Loucy (cell line): Measurements from ENCODE around the gene FALEC.

ENCODE experiments used
- H2AFZ ChIP-seq: fragments of 200-600 bp; sonication (generic); 2 replicates; pipeline ENCODE4 v1.6.0; 2016; ENCODE audit warnings: antibody characterized with exemption, mild to moderate bottlenecking, low read length, moderate library complexity
- H3F3A ChIP-seq: fragments of 200-600 bp; 2 replicates; pipeline ENCODE4 v1.6.0; 2016; ENCODE audit warnings: antibody characterized with exemption, low read depth, mild to moderate bottlenecking
- H3K27me3 ChIP-seq: fragments of 200-600 bp; sonication (generic); 2 replicates; pipeline ENCODE4 v1.6.1; 2014; ENCODE audit warnings: low read length, mild to moderate bottlenecking; ENCODE audit not compliant: insufficient read depth, poor library complexity, severe bottlenecking
- H3K36me3 ChIP-seq: fragments of 200-600 bp; sonication (generic); 2 replicates; pipeline ENCODE4 v1.6.1; 2016; ENCODE audit warnings: low read length; ENCODE audit not compliant: insufficient read depth
- H3K4me1 ChIP-seq: fragments of 200-600 bp; sonication (generic); 2 replicates; pipeline ENCODE4 v1.5.1; 2014; ENCODE audit warnings: low read length, mild to moderate bottlenecking; ENCODE audit not compliant: insufficient read depth, poor library complexity, severe bottlenecking
- H3K4me2 ChIP-seq: fragments of 200-600 bp; sonication (generic); 2 replicates; pipeline ENCODE4 v1.6.0; 2014; ENCODE audit warnings: antibody characterized with exemption, low read length, low read depth, mild to moderate bottlenecking; ENCODE audit not compliant: poor library complexity, severe bottlenecking
- H3K4me3 ChIP-seq: fragments of 200-600 bp; sonication (generic); 2 replicates; pipeline ENCODE4 v1.5.1; 2014; ENCODE audit warnings: low read length, mild to moderate bottlenecking, mixed read lengths; ENCODE audit not compliant: poor library complexity, severe bottlenecking
- H3K79me2 ChIP-seq: fragments of 200-600 bp; sonication (generic); 2 replicates; pipeline ENCODE4 v1.6.1; 2014; ENCODE audit warnings: low read length; ENCODE audit not compliant: insufficient read depth
- H3K9ac ChIP-seq: fragments of 200-600 bp; sonication (generic); 2 replicates; pipeline ENCODE4 v1.6.0; 2014; ENCODE audit warnings: mild to moderate bottlenecking, low read depth, low read length, moderate library complexity; ENCODE audit not compliant: poor library complexity, severe bottlenecking
- H3K9me2 ChIP-seq: fragments of 200-600 bp; sonication (generic); replicated peaks from 2 replicates; pipeline ENCODE4 v1.6.1; 2016; ENCODE audit warnings: low read depth, low read length, mixed read lengths
- H3K9me3 ChIP-seq: fragments of 200-600 bp; sonication (generic); 2 replicates; pipeline ENCODE4 v1.6.1; 2014; ENCODE audit warnings: mild to moderate bottlenecking, antibody characterized with exemption, low read length, low read depth; ENCODE audit not compliant: insufficient read depth
- H4K20me1 ChIP-seq: fragments of 200-600 bp; sonication (generic); 2 replicates; pipeline ENCODE4 v1.6.0; 2014; ENCODE audit warnings: antibody characterized with exemption, low read length, mild to moderate bottlenecking; ENCODE audit not compliant: insufficient read depth, poor library complexity, severe bottlenecking
- EZH2phosphoT487 ChIP-seq: fragments of 200-600 bp; IDR thresholded peaks from 2 replicates; pipeline ENCODE4 v1.6.1; 2018; ENCODE audit warnings: antibody characterized with exemption, mild to moderate bottlenecking, moderate library complexity, borderline replicate concordance
- TF ChIP-seq, protein P1 (sequence below): fragments of 200-600 bp; sonication (generic); conservative IDR thresholded peaks from 2 replicates; pipeline ENCODE4 v1.5.1; 2014; ENCODE audit warnings: mild to moderate bottlenecking, antibody characterized with exemption, low read length

The FALEC gene

DNA sequence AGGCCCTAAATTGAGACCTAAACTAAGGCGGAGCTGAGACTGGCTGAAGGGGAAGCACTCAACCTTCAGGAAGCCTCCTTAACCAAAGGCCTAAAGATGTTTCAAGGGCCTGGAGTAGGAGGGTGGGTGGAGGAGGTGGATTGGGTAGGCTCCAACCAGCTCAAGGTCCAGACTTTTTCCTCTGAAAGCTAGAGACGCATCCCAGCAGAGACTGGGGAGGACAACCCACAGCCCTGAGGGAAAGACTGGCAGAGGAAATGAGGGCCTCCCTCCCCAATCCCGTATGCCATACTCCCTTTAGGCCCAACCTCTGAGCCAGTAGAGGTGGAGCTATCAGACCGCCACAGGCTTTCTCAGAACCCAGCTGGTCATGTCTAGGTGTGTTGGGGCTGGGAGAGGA lies 6.6 kb upstream of the FALEC start:
- no peak overlapping the region for H3K4me2 ChIP-seq

DNA sequence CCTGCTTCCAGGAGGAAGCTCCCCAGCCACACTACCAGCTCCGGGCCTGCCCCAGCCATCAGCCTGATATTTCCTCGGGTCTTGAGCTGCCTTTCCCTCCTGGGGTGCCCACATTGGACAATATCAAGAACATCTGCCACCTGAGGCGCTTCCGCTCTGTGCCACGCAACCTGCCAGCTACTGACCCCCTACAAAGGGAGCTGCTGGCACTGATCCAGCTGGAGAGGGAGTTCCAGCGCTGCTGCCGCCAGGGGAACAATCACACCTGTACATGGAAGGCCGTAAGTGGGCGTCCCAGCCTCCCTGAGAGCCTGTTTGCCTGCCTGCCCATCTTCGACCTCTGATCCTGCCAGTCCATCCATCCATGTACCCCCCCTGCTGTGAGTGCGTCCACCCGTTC lies 4.0 kb upstream of the FALEC start:
- H3K27me3 ChIP-seq, result no peaks in the 10 kb centered on the region
- no peaks in the 10 kb centered on the region for H3K9me3 ChIP-seq
- no peaks in the 10 kb centered on the region for H3F3A ChIP-seq
- H3K4me3 ChIP-seq, result no peak overlapping the region
- H3K36me3 ChIP-seq, result peaks cover 6% of the 10 kb centered on the region; the same call in 1 of the 2 replicates
- no peaks in the 10 kb centered on the region for H3K9me2 ChIP-seq
- TF ChIP-seq, protein P1, sequence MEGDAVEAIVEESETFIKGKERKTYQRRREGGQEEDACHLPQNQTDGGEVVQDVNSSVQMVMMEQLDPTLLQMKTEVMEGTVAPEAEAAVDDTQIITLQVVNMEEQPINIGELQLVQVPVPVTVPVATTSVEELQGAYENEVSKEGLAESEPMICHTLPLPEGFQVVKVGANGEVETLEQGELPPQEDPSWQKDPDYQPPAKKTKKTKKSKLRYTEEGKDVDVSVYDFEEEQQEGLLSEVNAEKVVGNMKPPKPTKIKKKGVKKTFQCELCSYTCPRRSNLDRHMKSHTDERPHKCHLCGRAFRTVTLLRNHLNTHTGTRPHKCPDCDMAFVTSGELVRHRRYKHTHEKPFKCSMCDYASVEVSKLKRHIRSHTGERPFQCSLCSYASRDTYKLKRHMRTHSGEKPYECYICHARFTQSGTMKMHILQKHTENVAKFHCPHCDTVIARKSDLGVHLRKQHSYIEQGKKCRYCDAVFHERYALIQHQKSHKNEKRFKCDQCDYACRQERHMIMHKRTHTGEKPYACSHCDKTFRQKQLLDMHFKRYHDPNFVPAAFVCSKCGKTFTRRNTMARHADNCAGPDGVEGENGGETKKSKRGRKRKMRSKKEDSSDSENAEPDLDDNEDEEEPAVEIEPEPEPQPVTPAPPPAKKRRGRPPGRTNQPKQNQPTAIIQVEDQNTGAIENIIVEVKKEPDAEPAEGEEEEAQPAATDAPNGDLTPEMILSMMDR, result no peak
- TF ChIP-seq EZH2phosphoT487, result no peak
- H3K9ac ChIP-seq, result no peak overlapping the region
- no peak overlapping the region for H2AFZ ChIP-seq
- peaks cover 5% of the 10 kb centered on the region for H3K4me1 ChIP-seq
- H4K20me1 ChIP-seq, result no peaks in the 10 kb centered on the region
- no peak overlapping the region for H3K4me2 ChIP-seq
- no peaks in the 10 kb centered on the region for H3K79me2 ChIP-seq

More for the DNA sequence above, 6.6 kb upstream of the FALEC start:
- Histone ChIP-seq H3K4me1 (no peaks in the 10 kb centered on the region), H3K4me3 (no peak overlapping the region), H3K79me2 (no peaks in the 10 kb centered on the region), H2AFZ (no peak overlapping the region), H3K9me2 (no peaks in the 10 kb centered on the region), H3K27me3 (no peaks in the 10 kb centered on the region), H3K9me3 (no peaks in the 10 kb centered on the region), H3F3A (no peaks in the 10 kb centered on the region), H3K9ac (no peak overlapping the region), H3K36me3 (peaks cover 30% of the 10 kb centered on the region; the same call in 1 of the 2 replicates), H4K20me1 (no peaks in the 10 kb centered on the region)
- TF ChIP-seq EZH2phosphoT487, result no peak
- TF ChIP-seq, protein P1, result no peak

DNA sequence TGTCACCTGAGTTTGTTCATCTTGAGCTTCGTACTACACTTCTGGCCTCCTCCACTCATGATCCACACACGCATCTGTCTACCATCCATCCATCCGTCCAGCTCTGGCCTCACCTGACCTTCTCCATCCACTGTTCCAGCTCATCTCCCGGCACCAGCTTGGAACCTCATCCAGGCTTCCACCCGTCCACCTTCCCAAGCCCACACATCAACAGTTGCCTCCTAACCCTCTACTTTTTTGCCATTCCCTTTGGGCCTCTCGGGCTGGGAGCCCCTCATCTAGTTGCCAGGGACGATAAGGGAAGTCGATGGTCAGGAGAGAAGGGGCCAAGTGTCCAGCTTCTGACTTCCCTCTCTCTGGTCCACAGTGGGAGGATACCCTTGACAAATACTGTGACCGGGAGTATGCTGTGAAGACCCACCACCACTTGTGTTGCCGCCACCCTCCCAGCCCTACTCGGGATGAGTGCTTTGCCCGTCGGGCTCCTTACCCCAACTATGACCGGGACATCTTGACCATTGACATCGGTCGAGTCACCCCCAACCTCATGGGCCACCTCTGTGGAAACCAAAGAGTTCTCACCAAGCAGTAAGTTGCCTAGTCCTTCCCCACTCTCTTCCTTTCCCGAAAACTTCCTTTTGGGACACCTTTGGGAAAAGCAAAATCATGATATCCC lies 3.4 kb upstream of the FALEC start:
- Histone ChIP-seq H3K79me2 (no peaks in the 10 kb centered on the region), H3K36me3 (peaks cover under 1% of the 10 kb centered on the region; the same call in 1 of the 2 replicates), H3K4me2 (no peak overlapping the region), H3F3A (no peaks in the 10 kb centered on the region), H3K9ac (no peak overlapping the region), H3K27me3 (no peaks in the 10 kb centered on the region), H3K9me3 (no peaks in the 10 kb centered on the region), H3K4me3 (no peak overlapping the region), H3K9me2 (no peaks in the 10 kb centered on the region), H3K4me1 (peaks cover 6% of the 10 kb centered on the region), H4K20me1 (no peaks in the 10 kb centered on the region), H2AFZ (no peak overlapping the region)
- TF ChIP-seq EZH2phosphoT487, result no peak
- TF ChIP-seq, protein P1, result no peak
